H1 (cell line): ENCODE measurements around the gene TSPAN32. TPM values are rescaled to one million over a fixed set of nuclear protein-coding genes. Genes with fewer than 3 reads are reported as not detected.

ENCODE experiments used
- CTCF ChIA-PET: fragments of 300-600 bp; sonication (Branson Sonifier 250); formaldehyde crosslinking; loops from one replicate; lab custom pipeline; 2021; ENCODE audit not compliant: partially characterized antibody; lab: Charles Lee
- POLR2A ChIA-PET: fragments of 300-600 bp; sonication (Branson Sonifier 250); formaldehyde crosslinking; loops from one replicate; lab custom pipeline; 2021; ENCODE audit warnings: inconsistent platforms; ENCODE audit not compliant: partially characterized antibody; lab: Charles Lee
- DNase-seq, 2 experiments: peaks; one replicate each; pipeline versions ENCODE4 v3.0.0 to v3.0.0-alpha.2; 2010 to 2022; ENCODE audit warnings: low spot score in 2 of 2, low read depth in 1 of 2, mixed read lengths in 1 of 2
- FAIRE-seq: peaks from 2 replicates; lab custom pipeline; 2011; peaks lifted over from hg19 to GRCh38; lab: Jason Lieb, UNC
- H2AFZ ChIP-seq: 2 replicates; pipeline ENCODE4 v1.8.1; 2012; ENCODE audit warnings: low read length, inconsistent platforms
- H2AK5ac ChIP-seq: 2 replicates; pipeline ENCODE4 v1.6.1; 2013; ENCODE audit warnings: low read depth, low read length
- H2BK120ac ChIP-seq: replicated peaks from 2 replicates; pipeline ENCODE3; 2013; ENCODE audit warnings: low read depth, low read length, inconsistent platforms
- H2BK12ac ChIP-seq: 2 replicates; pipeline ENCODE4 v1.6.1; 2013; ENCODE audit warnings: low read depth, low read length
- H2BK15ac ChIP-seq: 2 replicates; pipeline ENCODE4 v1.6.1; 2013; ENCODE audit warnings: low read length
- H2BK20ac ChIP-seq: 2 replicates; pipeline ENCODE4 v1.6.1; 2013; ENCODE audit warnings: low read length
- H2BK5ac ChIP-seq: 2 replicates; pipeline ENCODE4 v1.6.1; 2013; ENCODE audit warnings: low read depth, low read length
- H3K14ac ChIP-seq: 2 replicates; pipeline ENCODE4 v1.6.1; 2013; ENCODE audit warnings: inconsistent platforms; ENCODE audit not compliant: insufficient read length
- H3K18ac ChIP-seq: 2 replicates; pipeline ENCODE4 v1.6.1; 2013; ENCODE audit warnings: low read length; ENCODE audit errors: extremely low read depth
- H3K23ac ChIP-seq: 2 replicates; pipeline ENCODE4 v1.6.1; 2013; ENCODE audit warnings: inconsistent platforms; ENCODE audit not compliant: insufficient read length
- H3K23me2 ChIP-seq: 2 replicates; pipeline ENCODE4 v1.6.1; 2013; ENCODE audit warnings: low read depth, low read length
- H3K27ac ChIP-seq: 2 replicates; pipeline ENCODE4 v1.6.1; 2011; ENCODE audit warnings: low read depth, low read length, inconsistent platforms
- H3K27me3 ChIP-seq, 4 experiments: replicated peaks in 1 of 4; 1 replicate in 1 of 4; 2 replicates in 3 of 4; pipeline versions ENCODE4 v1.6.1 to v1.8.1; 2011 to 2013; ENCODE audit warnings: low read length in 3 of 4, mild to moderate bottlenecking in 3 of 4, inconsistent platforms in 2 of 4, mixed read lengths in 2 of 4, moderate library complexity in 1 of 4; ENCODE audit not compliant: control insufficient read depth in 3 of 4, insufficient read depth in 3 of 4; ENCODE audit errors: extremely low read depth in 1 of 4
- H3K36me3 ChIP-seq, 4 experiments: 2 replicates each; pipeline versions ENCODE4 v1.6.1 to v1.8.1; 2011 to 2013; ENCODE audit warnings: mild to moderate bottlenecking in 4 of 4, low read length in 3 of 4, moderate library complexity in 2 of 4, control low read depth in 1 of 4, inconsistent platforms in 1 of 4; ENCODE audit not compliant: insufficient read depth in 4 of 4, control insufficient read depth in 2 of 4
- H3K4ac ChIP-seq: replicated peaks from 2 replicates; pipeline ENCODE3; 2013; ENCODE audit warnings: low read length, low read depth, mixed read lengths, inconsistent platforms; ENCODE audit not compliant: insufficient read length
- H3K4me1 ChIP-seq, 4 experiments: replicated peaks in 1 of 4; 1 replicate in 1 of 4; 2 replicates in 3 of 4; pipeline versions ENCODE4 v1.6.1 to v1.8.1; 2011 to 2013; ENCODE audit warnings: low read length in 3 of 4, inconsistent platforms in 2 of 4, mixed read lengths in 1 of 4; ENCODE audit not compliant: insufficient read depth in 4 of 4, control insufficient read depth in 3 of 4
- H3K4me2 ChIP-seq, 2 experiments: 2 replicates each; pipeline versions ENCODE4 v1.6.1 to v1.8.1; 2011 to 2013; ENCODE audit warnings: low read depth in 2 of 2, low read length in 2 of 2, control low read depth in 1 of 2, inconsistent platforms in 1 of 2, mild to moderate bottlenecking in 1 of 2; ENCODE audit not compliant: insufficient read depth in 1 of 2
- H3K4me3 ChIP-seq, 4 experiments: fragments of 200-600, 300-600 bp in 1 of 4; sonication (generic), shearing (Covaris generic), sonication (Bioruptor Twin) in 1 of 4; 2 replicates each; pipeline versions ENCODE4 v1.5.1 to v1.8.1; 2011 to 2016; ENCODE audit warnings: low read length in 4 of 4, low read depth in 3 of 4, control low read depth in 2 of 4, inconsistent platforms in 2 of 4, mild to moderate bottlenecking in 2 of 4, mixed read lengths in 1 of 4, moderate library complexity in 1 of 4; ENCODE audit not compliant: insufficient read depth in 2 of 4; ENCODE audit errors: extremely low read depth in 1 of 4
- H3K56ac ChIP-seq: replicated peaks from 2 replicates; pipeline ENCODE3; 2013; ENCODE audit warnings: low read depth, mild to moderate bottlenecking, mixed read lengths, low read length, inconsistent platforms; ENCODE audit not compliant: insufficient read length
- H3K79me1 ChIP-seq: 2 replicates; pipeline ENCODE4 v1.6.1; 2013; ENCODE audit warnings: low read depth, low read length, control low read depth
- H3K79me2 ChIP-seq, 2 experiments: 2 replicates each; pipeline versions ENCODE4 v1.6.1 to v1.8.1; 2012 to 2013; ENCODE audit warnings: low read length in 2 of 2, mild to moderate bottlenecking in 2 of 2, inconsistent platforms in 1 of 2; ENCODE audit not compliant: insufficient read depth in 2 of 2, control insufficient read depth in 1 of 2
- H3K9ac ChIP-seq, 4 experiments: replicated peaks in 1 of 4; 1 replicate in 1 of 4; 2 replicates in 3 of 4; pipeline versions ENCODE4 v1.6.1 to v1.8.1; 2011 to 2013; ENCODE audit warnings: low read depth in 3 of 4, low read length in 3 of 4, control low read depth in 2 of 4, mild to moderate bottlenecking in 2 of 4, moderate library complexity in 2 of 4, inconsistent platforms in 1 of 4; ENCODE audit errors: extremely low read depth in 1 of 4
- H3K9me3 ChIP-seq, 2 experiments: 2 replicates each; pipeline versions ENCODE4 v1.6.1 to v1.8.1; 2012 to 2013; ENCODE audit warnings: mild to moderate bottlenecking in 2 of 2, moderate library complexity in 2 of 2, control low read depth in 1 of 2, inconsistent platforms in 1 of 2, low read depth in 1 of 2, low read length in 1 of 2, mixed read lengths in 1 of 2; ENCODE audit not compliant: insufficient read depth in 2 of 2
- H4K20me1 ChIP-seq, 2 experiments: replicated peaks in 1 of 2; 2 replicates each; pipeline versions ENCODE3 to v1.8.1; 2011 to 2013; ENCODE audit warnings: inconsistent platforms in 2 of 2, low read length in 2 of 2, mild to moderate bottlenecking in 1 of 2; ENCODE audit not compliant: insufficient read depth in 2 of 2, control insufficient read depth in 1 of 2
- H4K5ac ChIP-seq: 2 replicates; pipeline ENCODE4 v1.6.1; 2013; ENCODE audit warnings: low read length, low read depth, mixed read lengths, inconsistent platforms; ENCODE audit not compliant: insufficient read length
- H4K8ac ChIP-seq: 2 replicates; pipeline ENCODE4 v1.8.0; 2013; ENCODE audit warnings: mild to moderate bottlenecking, moderate library complexity, low read length, inconsistent platforms; ENCODE audit not compliant: insufficient read depth; ENCODE audit errors: extremely low read depth
- H4K91ac ChIP-seq: replicated peaks from 2 replicates; pipeline ENCODE3; 2013; ENCODE audit warnings: low read length, mixed read lengths, inconsistent platforms; ENCODE audit not compliant: insufficient read length
- BRCA1 ChIP-seq: IDR thresholded peaks from 2 replicates; pipeline ENCODE4 v1.6.1; 2012; ENCODE audit warnings: low read depth, low read length, improper control_type of control experiment
- CTCF ChIP-seq, 3 experiments: IDR thresholded peaks; 1 replicate in 2 of 3; 2 replicates in 1 of 3; pipeline versions ENCODE4 v1.5.1 to v1.6.1; 2011; ENCODE audit warnings: low read length in 3 of 3, mild to moderate bottlenecking in 3 of 3, inconsistent platforms in 2 of 3, low read depth in 1 of 3, moderate library complexity in 1 of 3; ENCODE audit not compliant: insufficient read depth in 1 of 3; ENCODE audit errors: control extremely low read depth in 1 of 3
- MAFK ChIP-seq: IDR thresholded peaks from 2 replicates; pipeline ENCODE4 v1.6.1; 2012; ENCODE audit warnings: low read depth, mild to moderate bottlenecking, improper control_type of control experiment, low read length
- PHF8 ChIP-seq: fragments of 200-600 bp; sonication (generic); conservative IDR thresholded peaks from 2 replicates; pipeline ENCODE4 v1.7.1; 2012; ENCODE audit warnings: low read depth, mild to moderate bottlenecking, inconsistent platforms, low read length, moderate library complexity
- POLR2A ChIP-seq, 2 experiments: IDR thresholded peaks; 1 replicate in 1 of 2; 2 replicates in 1 of 2; pipeline ENCODE4 v1.6.1; 2011; ENCODE audit warnings: low read depth in 2 of 2, low read length in 2 of 2, mild to moderate bottlenecking in 2 of 2; ENCODE audit errors: control extremely low read depth in 1 of 2
- POU5F1 ChIP-seq: IDR thresholded peaks from 2 replicates; pipeline ENCODE4 v1.6.1; 2011; ENCODE audit warnings: low read depth, mild to moderate bottlenecking, low read length, moderate library complexity
- SIN3A ChIP-seq, 2 experiments: IDR thresholded peaks in 1 of 2; conservative IDR thresholded peaks in 1 of 2; 2 replicates each; pipeline ENCODE4 v1.6.1; 2011 to 2012; ENCODE audit warnings: low read length in 2 of 2, improper control_type of control experiment in 1 of 2, low read depth in 1 of 2, mild to moderate bottlenecking in 1 of 2
- SRF ChIP-seq: IDR thresholded peaks from 2 replicates; pipeline ENCODE4 v1.6.1; 2011; ENCODE audit warnings: mild to moderate bottlenecking, low read depth, low read length, moderate library complexity
- USF2 ChIP-seq: IDR thresholded peaks from 2 replicates; pipeline ENCODE4 v1.6.1; 2011; ENCODE audit warnings: low read length, improper control_type of control experiment
- WGBS, 2 experiments: shearing (Covaris generic) in 1 of 2; methylation state at CpG; one replicate each; pipeline versions ENCODE4 v1.1.6 to v1.1.7; 2013 to 2015; ENCODE audit warnings: low lambda C conversion rate in 2 of 2, mixed read lengths in 2 of 2, inconsistent platforms in 1 of 2, low coverage in 1 of 2, missing lambda C conversion rate in 1 of 2; ENCODE audit not compliant: insufficient replicate concordance in 2 of 2, insufficient coverage in 1 of 2, insufficient read length in 1 of 2; ENCODE audit errors: extremely low coverage in 1 of 2, missing lambda C conversion rate in 1 of 2; 5-methylcytosine and 5-hydroxymethylcytosine counted together
- polyA plus RNA-seq, 7 experiments: library from polyadenylated mRNA; depleted of rRNA in 3 of 7; stranded (reverse) in 5 of 7; unstranded in 2 of 7; fragments of >200 nt in 5 of 7; fragments of 200-250 nt in 2 of 7; gene quantifications; 1 replicate in 5 of 7; 2 replicates in 1 of 7; 4 replicates in 1 of 7; pipeline versions ENCODE4 v1.2.1 to v1.2.3, GENCODE V29; 2011 to 2013; ENCODE audit warnings: missing spikeins in 2 of 7, mixed read lengths in 2 of 7
- total RNA-seq: library from RNA; stranded (reverse); fragmentation: NEBNext Ultra II Directional; extraction: Animal tissue kit (Norgen Biotek cat#: 25700); gene quantifications from 2 replicates; pipeline ENCODE4 v1.2.1, GENCODE V29; 2021

TSPAN32 gene
- total and polyA plus RNA-seq, 2 of the 8 experiments (the other 6 are each of a cell fraction or from before 2014, with no cell fraction given) = not detected

- H3K4ac ChIP-seq = no peak overlapping the region
- 80% methylated on average over 8 of the region's 11 CpGs; no CpG with 5 or more reads in 1 of the 2 experiments for WGBS, 2 experiments
Measured at GRCh38 chr11:2366276-2366675, 64.5 kb downstream of the TSPAN32 start.

More at GRCh38 chr11:2366276-2366675, 64.5 kb downstream of the TSPAN32 start:
- Histone ChIP-seq H2AK5ac (no peak overlapping the region), H3K9ac (no peak overlapping the region), H2AFZ (no peak overlapping the region), H4K20me1 (peaks cover 0 to 1% of the 10 kb centered on the region in 2 experiments), H3K79me1 (no peaks in the 10 kb centered on the region), H4K8ac (no peak overlapping the region), H3K27ac (no peak overlapping the region), H3K4me2 (no peak overlapping the region), H3K23me2 (no peaks in the 10 kb centered on the region), H3K56ac (no peak overlapping the region), H3K18ac (no peak overlapping the region), H3K4me1 (no peaks in the 10 kb centered on the region), H2BK15ac (no peak overlapping the region), H3K23ac (no peak overlapping the region), H2BK20ac (no peak overlapping the region), H3K79me2 (no peaks in the 10 kb centered on the region)
- FAIRE-seq = no peak
- TF ChIP-seq SIN3A (conservative IDR thresholded peaks at IDR 0.05 in 1 of 2, IDR thresholded peaks at IDR 0.05 in 1 of 2; ENCODE audit: low read depth in 1 of 2, low read length in 2 of 2) = no peak
- TF ChIP-seq USF2 = no peak
- TF ChIP-seq CTCF (IDR thresholded peaks at IDR 0.05; ENCODE audit: control extremely low read depth in 1 of 3, insufficient read depth in 1 of 3, low read depth in 1 of 3, low read length in 3 of 3) = no peak
- TF ChIP-seq BRCA1 = no peak
- TF ChIP-seq PHF8 = no peak
- no peak for TF ChIP-seq MAFK
- no peak for TF ChIP-seq POLR2A (IDR thresholded peaks at IDR 0.05; ENCODE audit: control extremely low read depth in 1 of 2, low read depth in 2 of 2, low read length in 2 of 2)
- no peak for TF ChIP-seq SRF
- TF ChIP-seq POU5F1 = no peak
- TF ChIP-seq, all 59 proteins: peak for 0
- Histone ChIP-seq H3K4me3 (no peak overlapping the region), H2BK120ac (no peak overlapping the region), H3K36me3 (no peaks in the 10 kb centered on the region), H4K91ac (no peak overlapping the region), H3K14ac (no peak overlapping the region), H3K27me3 (0 out of 7 replicates have a peak, but pooled peaks cover 0 to 2% (median 0%) of the 10 kb centered on the region in 4 experiments), H4K5ac (no peak overlapping the region), H2BK12ac (no peak overlapping the region), H2BK5ac (no peak overlapping the region), H3K9me3 (no peaks in the 10 kb centered on the region)
- no peak for DNase-seq
- ChIA-PET POLR2A (interaction anchor here (3.1 kb wide), 1 partner anchor 11 kb away, joined by 34 read pairs; the partner anchor contains the start of gene CD81), CTCF (interaction anchor here (1.4 to 1.7 kb wide), 3 partner anchors 61 to 180 kb away, joined by 4 to 9 read pairs (median 5); no protein-coding TSS in a partner anchor)
